Middle frontal gyrus (tissue), 1 donor: ENCODE results near the gene RAB20.
"Not testable (repeated sequence)": the region's sequence is repeated elsewhere in the genome, so short reads cannot be mapped to it uniquely, and the experiment has no call there.

Experiments used
- DNase-seq: peaks from one replicate; pipeline ENCODE4 v3.0.0-alpha.2; 2015; ENCODE audit warnings: low spot score; ENCODE audit errors: extremely low spot score

RAB20 gene

DNA sequence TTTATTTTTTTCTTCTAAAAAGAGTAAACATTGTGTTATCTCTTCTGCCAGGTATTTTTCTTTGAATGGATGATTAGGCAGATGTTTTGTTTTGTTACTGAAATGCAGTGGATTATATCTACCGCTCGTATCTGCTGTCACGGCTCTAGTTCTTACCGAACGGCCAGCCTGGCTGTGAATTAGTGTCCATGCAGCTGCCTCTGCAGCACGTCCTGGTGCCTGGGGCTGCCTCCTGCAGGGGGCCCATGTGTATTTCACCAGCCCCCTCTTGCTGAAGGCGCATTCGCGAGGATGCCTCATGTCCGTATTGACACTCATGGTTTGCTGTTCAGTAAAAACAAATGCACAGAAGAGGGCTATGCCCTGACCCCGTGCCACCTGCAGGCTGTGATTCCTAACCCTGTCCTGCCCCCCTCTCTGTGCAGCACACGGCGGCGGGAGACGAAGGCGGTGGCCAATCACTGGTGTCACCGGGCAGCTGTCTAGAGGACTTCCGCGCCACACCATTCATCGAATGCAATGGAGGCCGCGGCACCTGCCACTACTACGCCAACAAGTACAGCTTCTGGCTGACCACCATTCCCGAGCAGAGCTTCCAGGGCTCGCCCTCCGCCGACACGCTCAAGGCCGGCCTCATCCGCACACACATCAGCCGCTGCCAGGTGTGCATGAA lies 49.9 kb downstream of the RAB20 start:
- no peak for DNase-seq

DNA sequence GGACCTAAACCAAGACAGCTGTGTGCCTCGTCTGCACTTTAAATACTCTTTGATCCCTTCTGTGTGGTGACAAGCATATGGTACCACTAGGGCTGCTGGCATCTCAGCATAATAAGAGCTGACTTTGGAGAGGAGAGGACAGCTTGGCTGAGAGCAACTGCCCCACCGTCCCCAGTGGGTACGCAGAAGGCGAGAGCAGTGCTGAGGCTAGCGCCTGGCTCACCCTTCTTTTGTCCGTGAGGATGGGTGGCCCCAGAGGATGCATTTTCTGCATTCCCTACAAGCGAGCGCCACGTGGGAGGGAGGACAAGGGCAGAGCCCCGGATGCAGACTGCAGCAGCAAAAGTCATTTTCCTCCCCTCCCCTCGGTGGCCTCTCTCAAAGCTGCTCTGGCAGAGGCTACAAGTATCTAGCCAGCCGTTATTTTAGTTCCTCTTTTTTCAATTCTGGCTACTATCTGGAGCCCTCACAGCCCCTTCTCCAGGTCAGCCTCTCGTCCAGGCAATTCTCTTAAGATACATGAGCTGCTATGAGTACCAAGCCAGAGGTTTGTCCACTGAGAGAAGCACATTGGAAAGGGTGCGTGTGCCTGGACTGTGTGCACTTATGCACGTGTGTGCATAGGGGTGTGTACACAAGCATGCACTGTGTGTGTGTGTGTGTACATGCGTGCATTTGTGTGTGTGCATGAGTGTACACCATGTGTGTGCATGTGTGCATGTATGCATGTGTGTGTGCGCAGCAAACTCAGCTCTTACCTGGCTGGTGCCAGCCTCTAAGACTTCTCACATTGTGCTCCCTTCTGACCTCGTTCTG lies 51.3 kb downstream of the RAB20 start:
- DNase-seq: no peak

DNA sequence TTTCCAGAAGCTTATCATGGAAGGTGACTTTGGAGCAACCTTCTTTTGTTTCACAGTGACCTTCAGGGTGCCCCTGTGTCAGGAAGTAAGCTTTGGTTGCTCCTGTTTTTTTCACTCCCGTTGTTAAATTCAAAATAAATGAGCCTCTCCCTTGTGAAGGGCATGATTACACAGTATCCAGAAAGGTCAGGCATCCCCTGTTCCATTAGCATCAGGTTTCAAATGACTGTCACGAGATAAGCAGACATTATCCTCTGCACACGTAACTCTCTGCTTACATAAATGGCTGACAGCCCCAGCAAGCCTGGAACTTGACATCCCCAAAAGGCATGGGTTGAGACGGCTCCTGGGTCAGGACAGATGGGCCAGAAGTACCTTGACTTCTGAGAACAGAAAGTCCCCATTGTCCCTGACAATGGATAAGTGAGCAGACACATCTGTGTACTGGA lies 52.0 kb downstream of the RAB20 start:
- no peak for DNase-seq

- no peak for DNase-seq
Measured at GRCh38 chr13:110507678-110508381, 53.7 kb downstream of the RAB20 start.

- DNase-seq: no peak
Measured at GRCh38 chr13:110506859-110507566, 54.5 kb downstream of the RAB20 start.

GRCh38 chr13:110506396-110506795 lies 55.1 kb downstream of the RAB20 start:
- no peak for DNase-seq

DNA sequence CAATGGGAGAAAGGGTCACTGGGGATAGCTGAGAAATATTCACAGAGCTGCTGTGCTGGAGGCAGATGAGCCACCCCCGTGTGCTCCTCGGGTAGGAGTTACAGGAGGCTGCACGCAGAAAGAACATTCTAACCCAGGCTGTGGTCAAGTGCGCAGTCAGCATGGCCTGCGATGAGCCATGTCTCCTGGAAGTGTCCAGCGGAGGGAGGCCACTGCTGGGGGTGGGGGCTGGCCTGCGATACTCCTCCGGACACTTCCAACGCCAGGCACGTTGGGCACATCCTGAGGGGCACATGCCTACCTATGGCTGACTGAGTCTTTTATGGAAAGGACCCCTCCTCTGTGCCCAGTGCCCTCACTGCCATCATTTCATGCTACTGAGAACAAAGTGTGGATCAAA lies 55.9 kb downstream of the RAB20 start:
- no peak for DNase-seq

DNA sequence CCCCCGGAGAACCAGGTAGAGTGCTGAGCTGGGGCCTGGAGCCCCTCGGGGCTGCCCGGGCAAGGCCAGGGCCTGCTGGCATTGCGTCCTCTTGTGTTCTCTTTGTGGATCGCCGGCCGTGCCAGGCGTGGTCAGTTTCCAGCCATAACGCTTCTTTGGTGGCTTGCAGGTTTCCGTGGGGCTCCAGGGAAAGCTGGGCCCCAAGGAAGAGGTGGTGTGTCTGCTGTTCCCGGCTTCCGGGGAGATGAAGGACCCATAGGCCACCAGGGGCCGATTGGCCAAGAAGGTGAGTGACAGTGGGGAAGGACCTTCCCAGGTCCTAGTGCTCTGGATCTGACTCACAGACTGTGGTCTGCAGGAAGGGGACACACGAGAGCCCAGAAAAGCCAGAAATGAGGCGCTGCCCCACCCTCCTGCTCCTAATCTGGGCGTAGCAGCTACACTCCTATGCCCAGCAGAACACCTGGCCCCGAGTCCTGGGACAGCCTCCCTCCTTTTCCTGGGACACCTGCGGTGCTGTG lies 57.5 kb downstream of the RAB20 start:
- DNase-seq: no peak

- DNase-seq: no peak
Measured at GRCh38 chr13:110503037-110503901, 58.3 kb downstream of the RAB20 start.

- no peak for DNase-seq
Measured at GRCh38 chr13:110501188-110501587, 60.3 kb downstream of the RAB20 start.

DNA sequence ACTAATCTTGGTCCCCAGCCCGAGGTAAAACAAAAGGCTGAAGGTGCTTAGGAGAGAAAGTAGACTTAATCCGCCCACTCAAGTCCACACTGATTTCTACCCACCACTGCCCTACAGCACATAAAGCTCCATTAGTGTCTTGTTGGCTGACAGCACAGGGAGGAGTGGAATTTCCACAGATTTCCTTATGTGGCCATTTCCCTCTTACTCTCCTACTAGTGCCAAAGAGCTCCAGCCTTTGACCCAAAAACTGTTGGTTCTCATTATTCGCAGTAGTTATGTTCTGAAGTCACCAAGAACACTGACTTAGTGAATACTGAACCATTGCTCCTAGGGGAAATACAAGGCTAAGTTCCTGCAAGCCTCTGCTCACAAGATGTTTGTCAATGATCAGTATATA lies 61.2 kb downstream of the RAB20 start:
- DNase-seq: no peak

DNA sequence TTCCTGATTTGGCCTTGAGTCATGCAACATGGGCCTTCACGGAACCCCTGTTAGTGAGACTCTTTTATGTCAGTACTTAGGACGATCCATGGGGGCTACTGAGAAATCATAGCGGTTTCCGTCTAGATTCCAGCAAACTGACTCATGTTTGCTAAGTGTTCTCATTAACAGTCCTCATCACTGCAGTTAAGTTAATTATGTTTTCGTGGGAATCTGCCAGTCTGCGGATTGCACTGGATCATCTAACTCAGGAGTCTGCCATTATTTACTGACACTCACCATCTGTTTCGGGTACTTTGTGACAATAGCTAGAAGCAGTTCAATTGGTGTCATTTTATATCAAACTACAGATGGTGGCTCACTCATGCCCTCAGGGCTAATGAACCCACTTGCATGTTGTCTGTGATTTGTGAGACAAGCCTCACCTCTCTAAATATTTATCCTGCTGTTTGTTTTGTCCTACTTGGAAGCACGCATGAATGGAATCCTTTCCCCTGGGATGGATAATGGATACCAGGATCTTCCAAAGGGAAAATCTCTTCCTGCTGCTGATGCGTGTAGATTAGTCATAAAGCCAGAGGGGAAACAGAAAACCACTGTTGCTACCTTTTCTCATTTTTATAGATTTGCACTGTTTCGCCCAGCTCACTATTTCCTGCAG lies 61.8 kb downstream of the RAB20 start:
- no peak for DNase-seq

DNA sequence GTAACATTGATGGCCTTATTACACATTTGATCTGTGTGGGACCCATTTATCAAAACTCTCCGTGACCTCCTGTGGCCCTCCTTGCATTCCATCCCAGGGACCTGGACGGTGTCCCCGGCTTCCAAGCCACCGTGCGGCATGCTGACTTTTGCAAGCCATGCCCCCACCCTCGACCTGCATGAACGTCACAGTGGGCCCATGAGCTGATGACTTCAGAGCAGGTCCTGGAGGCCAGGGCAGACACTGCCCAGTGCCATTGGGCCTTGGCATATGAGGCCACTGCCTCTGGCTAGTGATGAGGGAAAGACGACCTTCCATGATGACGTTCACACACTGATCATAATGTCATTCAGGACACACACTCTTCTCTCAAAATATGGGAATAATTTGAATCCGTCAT lies 62.8 kb downstream of the RAB20 start:
- DNase-seq: no peak

GRCh38 chr13:110498327-110498726 lies 63.2 kb downstream of the RAB20 start:
- DNase-seq: no peak

DNA sequence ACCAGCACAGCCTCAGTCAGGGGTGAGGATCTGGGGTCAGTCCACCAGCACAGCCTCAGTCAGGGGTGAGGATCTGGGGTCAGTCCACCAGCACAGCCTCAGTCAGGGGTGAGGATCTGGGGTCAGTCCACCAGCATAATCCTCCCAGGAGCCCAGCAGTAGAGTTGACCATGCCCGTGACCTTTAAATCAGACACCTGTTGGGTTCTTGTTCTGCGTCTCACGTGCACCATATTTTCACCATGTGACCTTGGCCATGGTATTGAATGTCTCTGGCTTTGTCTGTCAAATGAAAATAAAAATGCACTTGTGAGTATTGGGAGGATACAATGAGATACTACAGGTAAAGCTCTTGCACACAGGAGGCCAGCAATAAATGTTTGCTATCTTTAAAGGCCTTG lies 63.6 kb downstream of the RAB20 start:
- not testable (repeated sequence) for DNase-seq

- no peak for DNase-seq
Measured at GRCh38 chr13:110497003-110497402, 64.5 kb downstream of the RAB20 start.

GRCh38 chr13:110496281-110496680 lies 65.2 kb downstream of the RAB20 start:
- DNase-seq: no peak

- DNase-seq: no peak
Measured at GRCh38 chr13:110495881-110496280, 65.6 kb downstream of the RAB20 start.

GRCh38 chr13:110495376-110495775 lies 66.1 kb downstream of the RAB20 start:
- DNase-seq: no peak

DNA sequence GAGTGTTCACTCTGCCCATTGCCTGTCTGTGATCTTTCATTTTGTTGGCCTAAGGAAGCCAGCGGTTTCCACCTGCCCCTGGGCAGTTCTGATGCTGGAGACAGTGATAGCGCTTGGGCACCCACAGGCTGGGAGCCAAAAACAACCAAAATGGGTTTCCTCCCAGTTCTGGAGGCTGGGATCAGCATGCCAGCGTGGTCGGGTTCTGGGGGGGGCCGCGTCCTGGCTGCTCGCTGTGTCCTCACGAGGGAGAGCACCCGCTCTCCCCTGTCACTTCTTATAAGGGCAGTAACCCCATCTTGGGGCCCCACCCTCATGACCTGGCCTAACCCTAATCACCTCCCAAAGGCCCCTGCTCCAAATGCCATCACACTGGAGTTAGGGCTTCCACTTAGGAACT lies 67.9 kb downstream of the RAB20 start:
- no peak for DNase-seq
